Measurements from ENCODE around the gene THY1.

THY1 gene

DNA sequence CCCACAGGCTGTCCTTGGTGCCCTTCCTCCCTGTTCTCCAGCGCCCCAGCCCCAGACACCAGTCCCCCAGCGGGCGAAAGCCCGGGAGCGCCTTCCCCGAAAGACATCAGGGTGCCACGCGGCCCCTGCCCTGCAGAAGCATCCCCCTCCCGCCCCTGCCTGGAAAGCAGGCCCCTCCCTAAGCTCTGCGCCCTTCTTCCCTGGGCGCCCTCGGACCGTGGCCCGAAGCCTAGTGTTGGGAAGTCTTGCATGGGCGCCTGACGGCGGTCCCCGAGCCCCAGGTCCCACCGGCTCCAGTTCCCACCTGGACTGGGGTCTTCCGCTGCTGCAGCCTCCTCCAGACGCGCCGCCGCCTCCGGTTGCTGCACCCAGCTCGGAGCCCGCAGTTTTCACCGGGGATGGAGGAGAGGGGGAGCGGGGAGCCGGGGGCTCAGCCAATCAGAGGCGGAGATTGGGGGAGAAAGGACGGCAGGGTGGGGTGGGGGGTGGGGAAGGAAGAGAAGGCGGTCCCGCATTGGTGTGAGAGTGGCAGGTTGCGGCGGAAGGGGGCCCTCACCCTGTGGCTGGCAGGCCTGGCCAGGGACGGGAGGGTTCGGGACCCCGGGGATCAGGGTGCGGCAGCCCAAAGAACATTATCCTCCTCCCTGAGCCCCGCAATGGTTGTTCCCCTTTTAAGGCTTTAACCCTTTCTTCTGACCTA is at the start of gene THY1:
Gene THY1, minus strand, starts transcription at position 364 of the 700 bp plus-strand sequence. CDS start 2,267 bp downstream, outside the sequence.
- Histone ChIP-seq H3K27ac (ENCODE audit: low read depth, low read length) (peak within 1 kb of the TSS; percentile 8; the same call in 1 of the 2 replicates), H3K79me2 (ENCODE audit: control insufficient read depth, insufficient read depth, low read length, unreplicated experiment) (peaks cover 40% of the 10 kb centered on the region), H3K27me3 (ENCODE audit: insufficient read depth, low read length) (no peaks in the 10 kb centered on the region), H3K4me1 (ENCODE audit: control insufficient read depth, insufficient read depth, low read length, unreplicated experiment) (peaks cover 20% of the 10 kb centered on the region), H3K36me3 (ENCODE audit: insufficient read depth, low read length) (no peaks in the 10 kb centered on the region), H2AFZ (ENCODE audit: low read length, unreplicated experiment) (peak within 1 kb of the TSS; percentile 57), H3K4me3 (ENCODE audit: low read depth, low read length) (peak within 1 kb of the TSS; percentile 96)

DNA sequence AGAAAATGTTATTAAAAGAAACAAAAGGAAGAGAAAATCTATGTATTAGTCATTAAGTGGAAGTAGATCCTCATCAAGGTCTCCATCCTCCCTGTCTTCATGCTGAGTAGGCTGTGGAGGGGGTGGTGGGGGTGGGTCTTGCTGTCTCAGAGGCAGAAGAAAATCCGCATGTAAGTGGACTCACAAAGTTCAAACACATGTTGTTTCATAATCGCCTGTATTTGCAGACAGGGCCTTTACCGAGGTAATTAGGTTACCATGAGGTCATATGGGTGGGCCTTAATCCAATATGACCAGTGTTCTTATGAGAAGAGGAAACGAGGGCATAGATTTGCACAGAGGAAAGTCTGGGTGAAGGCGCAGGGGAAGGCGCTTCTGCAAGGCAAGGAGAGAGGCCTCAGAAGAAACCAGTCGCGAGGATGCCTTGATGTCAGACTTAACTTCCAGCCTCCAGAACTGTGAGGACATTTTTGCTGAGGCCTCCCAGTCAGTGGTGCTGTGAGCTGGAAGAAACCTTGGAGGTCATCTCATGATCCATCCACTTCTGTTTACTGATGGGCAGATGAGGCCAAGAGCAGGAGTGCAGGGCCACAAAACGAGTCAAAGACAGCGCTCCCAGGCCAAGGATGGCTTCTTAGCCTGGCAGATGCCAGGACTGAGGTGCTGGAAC is 49.3 kb upstream of the THY1 start:
- no peak overlapping the region for H3K27ac ChIP-seq (ENCODE audit: low read depth, low read length)
- H3K27me3 ChIP-seq (ENCODE audit: insufficient read depth, low read length), result peaks cover 5% of the 10 kb centered on the region; the same call in 1 of the 2 replicates
- peaks cover 38% of the 10 kb centered on the region for H3K4me1 ChIP-seq (ENCODE audit: control insufficient read depth, insufficient read depth, low read length, unreplicated experiment)
- H3K4me3 ChIP-seq (ENCODE audit: low read depth, low read length), result no peak overlapping the region
- H3K79me2 ChIP-seq (ENCODE audit: control insufficient read depth, insufficient read depth, low read length, unreplicated experiment), result no peaks in the 10 kb centered on the region
- H3K36me3 ChIP-seq (ENCODE audit: insufficient read depth, low read length), result no peaks in the 10 kb centered on the region
- H2AFZ ChIP-seq (ENCODE audit: low read length, unreplicated experiment), result no peak overlapping the region

DNA sequence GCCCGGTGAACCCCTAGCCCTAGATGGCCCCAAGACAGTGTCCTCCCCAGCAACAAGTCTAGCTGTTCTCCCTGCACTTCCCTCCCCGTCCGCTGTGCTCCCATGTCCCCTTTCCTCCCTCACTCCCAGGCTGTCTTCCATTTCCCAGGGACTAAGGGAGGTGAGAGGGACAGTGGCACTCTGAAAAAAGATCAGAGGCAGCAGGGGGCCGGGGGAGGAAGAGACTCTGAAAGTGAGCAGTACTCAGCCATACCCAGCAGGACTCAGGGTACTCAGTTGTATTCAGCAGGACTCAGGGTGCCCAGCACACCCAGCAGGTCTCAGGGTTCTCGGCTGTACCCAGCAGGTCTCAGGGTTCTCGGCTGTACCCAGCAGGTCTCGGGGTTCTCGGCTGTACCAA is 48.4 kb upstream of the THY1 start:
- H3K79me2 ChIP-seq (ENCODE audit: control insufficient read depth, insufficient read depth, low read length, unreplicated experiment), result no peaks in the 10 kb centered on the region
- H3K27ac ChIP-seq (ENCODE audit: low read depth, low read length), result no peak overlapping the region
- H2AFZ ChIP-seq (ENCODE audit: low read length, unreplicated experiment), result no peak overlapping the region
- H3K36me3 ChIP-seq (ENCODE audit: insufficient read depth, low read length), result no peaks in the 10 kb centered on the region
- no peak overlapping the region for H3K4me3 ChIP-seq (ENCODE audit: low read depth, low read length)
- H3K4me1 ChIP-seq (ENCODE audit: control insufficient read depth, insufficient read depth, low read length, unreplicated experiment), result peaks cover 38% of the 10 kb centered on the region
- H3K27me3 ChIP-seq (ENCODE audit: insufficient read depth, low read length), result no peaks in the 10 kb centered on the region

DNA sequence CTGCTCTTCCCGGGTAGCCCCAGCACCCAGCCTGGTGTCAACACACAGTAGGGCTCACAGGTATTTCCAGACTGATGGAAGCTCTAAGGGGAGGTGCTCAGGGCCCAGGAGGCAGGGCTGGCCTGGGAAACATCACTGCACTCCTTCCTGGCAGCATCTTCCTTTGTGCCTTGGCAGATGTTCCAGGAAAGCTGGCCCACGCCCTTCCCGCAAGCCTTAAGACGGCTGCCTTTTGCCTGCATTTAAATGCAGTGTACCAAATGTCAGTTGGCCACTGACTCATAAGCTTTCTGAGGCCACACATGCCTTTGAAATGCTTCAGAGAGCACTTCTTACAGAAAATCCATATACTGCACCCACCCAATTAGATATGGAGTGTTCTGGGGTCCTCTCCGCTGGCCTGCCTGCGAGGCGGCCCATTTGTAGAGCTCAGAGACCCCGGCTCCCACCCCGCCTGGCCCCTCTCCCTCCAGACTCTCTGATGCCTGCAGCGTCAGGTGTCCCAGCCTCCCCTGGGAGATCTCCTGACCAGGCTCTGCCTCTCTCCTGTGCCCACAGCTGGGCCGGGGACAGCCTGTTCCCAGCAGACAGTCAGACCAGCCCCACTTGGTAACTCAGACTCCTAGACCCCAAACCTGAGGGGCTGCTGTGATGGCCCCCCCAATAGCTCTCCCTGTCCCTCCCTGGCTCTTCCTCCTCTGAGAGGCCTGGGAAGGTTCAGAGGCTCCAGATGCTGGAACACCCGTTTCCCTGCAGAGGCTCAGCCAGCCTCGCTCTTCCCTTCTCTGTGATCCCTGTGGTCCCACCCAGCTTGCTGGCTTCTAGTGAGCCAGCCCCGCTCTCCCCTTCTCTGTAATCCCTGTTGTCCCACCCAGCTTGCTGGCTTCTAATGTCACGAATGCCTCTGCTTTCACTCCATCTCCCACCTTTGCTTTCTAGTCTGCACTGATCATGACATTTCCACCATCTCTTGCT is 47.6 kb upstream of the THY1 start:
- Histone ChIP-seq H3K27ac (ENCODE audit: low read depth, low read length) (peak overlapping the region; percentile 46), H3K36me3 (ENCODE audit: insufficient read depth, low read length) (no peaks in the 10 kb centered on the region), H3K4me3 (ENCODE audit: low read depth, low read length) (no peak overlapping the region), H3K4me1 (ENCODE audit: control insufficient read depth, insufficient read depth, low read length, unreplicated experiment) (peaks cover 36% of the 10 kb centered on the region), H3K79me2 (ENCODE audit: control insufficient read depth, insufficient read depth, low read length, unreplicated experiment) (no peaks in the 10 kb centered on the region), H3K27me3 (ENCODE audit: insufficient read depth, low read length) (no peaks in the 10 kb centered on the region), H2AFZ (ENCODE audit: low read length, unreplicated experiment) (no peak overlapping the region)

DNA sequence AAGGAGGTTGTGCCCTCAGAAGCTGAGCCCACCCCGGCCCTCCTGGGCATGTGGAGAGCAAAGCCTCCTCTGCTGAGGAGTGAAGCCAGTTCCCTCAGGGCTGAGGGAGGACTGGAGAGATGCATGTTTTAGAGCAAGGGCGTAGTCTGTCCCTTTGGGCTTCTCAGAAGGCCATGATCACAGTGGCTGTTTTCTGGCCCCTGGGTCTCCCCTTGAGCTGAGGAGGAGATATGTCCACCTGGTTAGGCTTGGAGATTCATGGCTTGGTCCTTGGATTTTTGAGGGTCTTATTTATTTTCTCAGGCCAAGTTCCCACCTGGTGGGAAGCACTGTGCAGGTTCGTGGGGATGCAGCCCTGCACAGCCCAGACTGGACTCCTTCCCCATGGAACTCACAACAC is 46.5 kb upstream of the THY1 start:
- Histone ChIP-seq H3K4me3 (ENCODE audit: low read depth, low read length) (no peak overlapping the region), H3K27ac (ENCODE audit: low read depth, low read length) (no peak overlapping the region), H3K36me3 (ENCODE audit: insufficient read depth, low read length) (no peaks in the 10 kb centered on the region), H3K27me3 (ENCODE audit: insufficient read depth, low read length) (no peaks in the 10 kb centered on the region), H3K79me2 (ENCODE audit: control insufficient read depth, insufficient read depth, low read length, unreplicated experiment) (no peaks in the 10 kb centered on the region), H3K4me1 (ENCODE audit: control insufficient read depth, insufficient read depth, low read length, unreplicated experiment) (peaks cover 28% of the 10 kb centered on the region), H2AFZ (ENCODE audit: low read length, unreplicated experiment) (no peak overlapping the region)

DNA sequence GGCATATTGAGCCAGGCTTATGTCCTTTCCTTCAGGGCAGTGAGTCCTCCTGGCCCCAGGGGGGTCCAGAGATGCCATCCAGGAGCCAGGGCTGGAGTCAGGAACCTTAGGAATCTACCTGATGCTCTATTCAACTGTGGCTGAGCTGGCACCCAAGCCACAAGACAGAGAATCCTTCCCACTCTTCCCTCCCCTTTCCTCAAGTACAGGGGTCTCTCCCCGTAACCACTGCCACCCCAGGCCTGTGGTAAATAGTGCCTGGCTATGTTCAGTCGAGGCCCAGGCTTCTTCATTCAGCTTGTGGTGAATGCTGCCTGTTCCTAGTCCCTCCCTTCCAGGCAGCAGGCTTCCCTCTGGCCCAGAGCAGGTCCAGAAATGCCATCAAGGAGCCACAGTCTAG is 45.5 kb upstream of the THY1 start:
- Histone ChIP-seq H3K79me2 (ENCODE audit: control insufficient read depth, insufficient read depth, low read length, unreplicated experiment) (no peaks in the 10 kb centered on the region), H2AFZ (ENCODE audit: low read length, unreplicated experiment) (no peak overlapping the region), H3K4me1 (ENCODE audit: control insufficient read depth, insufficient read depth, low read length, unreplicated experiment) (peaks cover 28% of the 10 kb centered on the region), H3K27ac (ENCODE audit: low read depth, low read length) (no peak overlapping the region), H3K36me3 (ENCODE audit: insufficient read depth, low read length) (no peaks in the 10 kb centered on the region), H3K27me3 (ENCODE audit: insufficient read depth, low read length) (no peaks in the 10 kb centered on the region), H3K4me3 (ENCODE audit: low read depth, low read length) (no peak overlapping the region)

DNA sequence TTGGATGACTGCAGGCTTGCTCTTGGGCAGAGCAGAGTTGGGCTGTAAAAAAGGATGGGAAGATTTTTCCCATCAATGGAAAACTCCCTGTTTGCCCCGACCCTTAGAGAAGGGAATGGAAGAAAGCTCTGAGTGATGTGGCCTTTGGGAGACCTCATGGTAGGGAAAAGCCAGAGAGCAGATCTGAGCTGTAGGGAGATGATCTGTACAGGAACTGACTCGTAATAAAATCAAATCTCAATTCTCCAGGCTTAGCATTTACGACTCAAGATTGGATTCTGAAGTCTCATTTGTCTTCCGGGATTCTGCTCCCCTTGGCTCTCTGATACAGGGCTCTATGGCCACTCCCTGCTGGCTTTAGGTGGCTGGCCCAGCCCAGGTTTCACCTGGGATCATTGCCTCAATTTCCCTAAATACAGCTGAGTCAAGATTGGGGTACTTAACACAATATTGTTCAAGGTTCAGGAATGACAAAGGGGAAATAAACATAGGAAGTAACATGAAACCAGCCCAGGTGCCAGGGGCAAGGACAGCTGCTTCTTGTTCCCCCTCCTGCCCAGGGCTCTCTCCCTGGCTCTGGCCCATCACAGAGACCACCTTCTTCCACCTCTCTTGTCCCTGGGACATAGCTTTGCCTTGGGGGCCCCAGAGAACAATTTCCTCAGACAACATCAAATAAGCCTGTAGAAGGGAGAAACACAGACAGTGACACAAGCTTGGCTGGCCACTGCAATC is 38.4 kb upstream of the THY1 start:
- no peaks in the 10 kb centered on the region for H3K36me3 ChIP-seq (ENCODE audit: insufficient read depth, low read length)
- peaks cover 22% of the 10 kb centered on the region for H3K4me1 ChIP-seq (ENCODE audit: control insufficient read depth, insufficient read depth, low read length, unreplicated experiment)
- peak overlapping the region; percentile 74 for H3K27ac ChIP-seq (ENCODE audit: low read depth, low read length)
- no peaks in the 10 kb centered on the region for H3K27me3 ChIP-seq (ENCODE audit: insufficient read depth, low read length)
- peak overlapping the region; percentile 90 for H2AFZ ChIP-seq (ENCODE audit: low read length, unreplicated experiment)
- H3K4me3 ChIP-seq (ENCODE audit: low read depth, low read length), result no peak overlapping the region
- H3K79me2 ChIP-seq (ENCODE audit: control insufficient read depth, insufficient read depth, low read length, unreplicated experiment), result no peaks in the 10 kb centered on the region

DNA sequence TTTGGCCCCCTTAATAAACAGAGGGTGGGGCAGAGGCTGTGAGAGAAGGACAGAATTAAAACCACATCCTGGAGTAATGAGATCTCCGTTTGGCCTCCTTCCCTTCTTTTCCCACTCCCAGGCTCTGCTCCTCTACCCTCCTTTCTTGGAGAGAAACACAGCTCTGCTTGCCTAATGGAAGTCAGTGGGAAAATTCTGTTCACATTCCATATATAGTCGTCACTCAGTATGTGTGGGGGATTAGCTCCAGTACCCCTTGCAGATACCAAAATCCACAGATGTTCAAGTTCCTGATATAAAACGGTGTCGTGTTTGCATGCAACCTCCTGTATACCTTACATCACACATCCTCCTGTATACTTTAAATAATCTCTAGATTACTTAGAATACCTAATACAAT is 37.6 kb upstream of the THY1 start:
- H3K4me3 ChIP-seq (ENCODE audit: low read depth, low read length), result no peak overlapping the region
- H3K27ac ChIP-seq (ENCODE audit: low read depth, low read length), result peak overlapping the region; percentile 74
- peaks cover 22% of the 10 kb centered on the region for H3K4me1 ChIP-seq (ENCODE audit: control insufficient read depth, insufficient read depth, low read length, unreplicated experiment)
- H3K36me3 ChIP-seq (ENCODE audit: insufficient read depth, low read length), result no peaks in the 10 kb centered on the region
- H2AFZ ChIP-seq (ENCODE audit: low read length, unreplicated experiment), result peak overlapping the region; percentile 76
- H3K79me2 ChIP-seq (ENCODE audit: control insufficient read depth, insufficient read depth, low read length, unreplicated experiment), result no peaks in the 10 kb centered on the region
- H3K27me3 ChIP-seq (ENCODE audit: insufficient read depth, low read length), result no peaks in the 10 kb centered on the region

DNA sequence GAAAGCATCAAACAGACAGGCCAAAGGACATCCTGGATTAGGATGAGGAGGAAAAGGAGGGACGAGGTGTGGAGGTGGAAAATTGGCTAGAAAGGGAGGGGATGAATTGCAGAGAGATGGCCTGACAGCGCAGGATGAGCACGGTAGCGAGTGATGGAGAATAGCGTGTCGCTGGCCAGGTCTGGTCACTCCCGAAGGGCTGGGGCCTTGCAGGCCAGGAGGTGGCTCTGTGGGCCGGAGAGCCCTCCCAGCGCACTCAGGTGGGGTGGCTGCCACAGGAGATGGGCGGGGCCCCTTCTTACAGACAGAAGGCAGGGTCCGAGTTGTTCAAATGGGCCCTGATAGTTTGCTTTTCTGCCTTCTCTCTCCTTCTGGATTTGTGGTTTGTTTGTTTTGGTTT is 37.1 kb upstream of the THY1 start:
- Histone ChIP-seq H3K4me1 (ENCODE audit: control insufficient read depth, insufficient read depth, low read length, unreplicated experiment) (peaks cover 22% of the 10 kb centered on the region), H3K27ac (ENCODE audit: low read depth, low read length) (peak overlapping the region; percentile 74), H3K79me2 (ENCODE audit: control insufficient read depth, insufficient read depth, low read length, unreplicated experiment) (no peaks in the 10 kb centered on the region), H3K27me3 (ENCODE audit: insufficient read depth, low read length) (no peaks in the 10 kb centered on the region), H2AFZ (ENCODE audit: low read length, unreplicated experiment) (peak overlapping the region; percentile 76), H3K4me3 (ENCODE audit: low read depth, low read length) (no peak overlapping the region), H3K36me3 (ENCODE audit: insufficient read depth, low read length) (no peaks in the 10 kb centered on the region)

All from ACC112 (cell line).